Activated CD8-positive, alpha-beta memory T cell treated with anti-CD3 and anti-CD28 coated beads for 4 hours (primary cell): ENCODE measurements around the gene STAMBPL1.

Source experiments
- DNase-seq, 2 donors: peaks; one replicate each; pipeline ENCODE4 v3.0.0-alpha.2; 2020; ENCODE audit warnings: low read depth in 2 of 2

Gene STAMBPL1

DNA sequence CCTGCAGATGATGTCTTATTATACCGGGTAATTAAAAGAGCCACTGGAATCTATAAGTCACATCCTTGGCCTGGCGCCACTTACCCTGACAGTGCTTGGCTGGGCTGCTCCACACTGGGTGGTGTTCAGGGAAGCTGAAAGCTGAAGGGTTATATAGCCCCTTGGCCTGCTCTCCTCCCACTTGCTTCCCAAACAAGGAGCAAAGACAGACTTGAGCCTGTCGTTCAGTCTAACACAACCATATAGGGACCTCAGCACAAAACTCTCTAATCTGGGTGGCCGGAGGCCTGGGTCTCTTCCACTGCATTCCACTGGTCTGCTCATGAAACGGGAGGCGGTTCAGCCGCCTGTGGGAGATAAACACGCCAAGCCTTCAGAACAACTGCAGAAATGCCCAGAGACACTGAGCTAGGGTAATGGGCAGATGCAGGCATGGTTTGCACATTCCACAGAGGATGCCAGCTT is 72.6 kb downstream of the STAMBPL1 start, which contains the start of gene ACTA2:
TSS of gene ACTA2 (minus strand) at position 127 of the 465 bp plus-strand sequence. CDS start 3,843 bp downstream, outside the sequence.
- no peak for DNase-seq

DNA sequence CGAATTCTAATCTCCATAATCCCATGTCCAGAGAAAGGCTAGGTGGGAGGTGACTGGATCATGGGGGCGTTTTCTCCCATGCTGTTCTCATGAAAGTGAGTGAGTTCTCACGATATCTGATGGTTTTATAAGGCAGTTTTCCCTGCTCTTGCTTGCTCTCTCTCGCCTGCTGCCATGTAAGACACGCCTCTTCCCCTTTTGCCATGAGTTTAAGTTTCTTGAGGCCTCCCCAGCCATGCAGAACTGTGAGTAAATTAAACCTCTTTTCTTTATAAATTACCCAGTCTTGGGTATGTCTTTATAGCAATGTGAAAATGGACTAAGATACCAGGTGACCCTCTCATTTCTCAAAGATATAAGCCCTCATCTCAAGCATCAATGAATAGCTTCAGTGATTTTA is 73.6 kb downstream of the STAMBPL1 start:
- no peak for DNase-seq

GRCh38 chr10:88954458-88955083 is 74.5 kb downstream of the STAMBPL1 start:
- no peak for DNase-seq

DNA sequence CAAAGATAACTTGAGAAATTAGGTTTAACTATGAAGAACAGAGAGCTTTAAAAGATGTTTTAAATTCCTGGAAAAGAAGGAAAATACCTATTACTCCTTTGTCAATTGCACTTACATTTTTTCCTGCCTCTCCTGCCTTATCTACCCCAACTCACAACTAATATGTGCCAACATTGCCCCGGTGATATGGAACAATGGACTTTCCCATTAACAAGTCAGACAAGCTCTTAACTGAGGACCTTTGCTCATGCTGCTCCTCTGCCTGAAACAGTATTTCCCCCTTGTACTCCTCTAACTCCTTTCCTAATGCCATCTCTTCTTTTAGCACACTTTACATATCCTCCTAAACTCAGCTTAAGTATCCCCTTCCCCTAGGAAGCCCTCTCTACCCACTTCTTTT is 77.3 kb downstream of the STAMBPL1 start:
- no peak for DNase-seq

- DNase-seq: no peak
Observed at GRCh38 chr10:88958721-88959120, 78.7 kb downstream of the STAMBPL1 start.

GRCh38 chr10:88960802-88961201 is 80.8 kb downstream of the STAMBPL1 start:
- DNase-seq: no peak

- DNase-seq: no peak
Observed at GRCh38 chr10:88961266-88961665, 81.2 kb downstream of the STAMBPL1 start.

GRCh38 chr10:88962336-88962735 is 82.3 kb downstream of the STAMBPL1 start:
- DNase-seq: no peak

DNA sequence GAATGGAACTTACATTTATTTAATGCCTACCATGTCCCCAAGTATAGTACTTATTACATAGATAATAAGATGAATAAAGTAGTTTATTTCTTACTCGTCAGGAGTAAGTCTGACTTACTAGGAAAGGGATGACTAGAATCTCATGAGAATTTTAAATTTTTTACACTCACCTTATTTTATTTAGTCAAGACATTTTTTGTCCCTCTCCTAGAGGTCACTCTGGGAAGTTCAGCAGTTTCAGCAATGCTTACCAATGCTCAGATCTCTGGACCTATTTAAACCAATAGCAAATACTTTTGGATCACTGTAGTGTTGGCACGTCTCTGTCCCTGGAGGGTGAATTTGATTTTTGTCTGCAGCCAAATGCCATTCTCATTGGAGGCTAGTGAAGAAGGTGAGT is 83.3 kb downstream of the STAMBPL1 start:
- no peak for DNase-seq

GRCh38 chr10:88964360-88964759 is 84.3 kb downstream of the STAMBPL1 start:
- no peak for DNase-seq

DNA sequence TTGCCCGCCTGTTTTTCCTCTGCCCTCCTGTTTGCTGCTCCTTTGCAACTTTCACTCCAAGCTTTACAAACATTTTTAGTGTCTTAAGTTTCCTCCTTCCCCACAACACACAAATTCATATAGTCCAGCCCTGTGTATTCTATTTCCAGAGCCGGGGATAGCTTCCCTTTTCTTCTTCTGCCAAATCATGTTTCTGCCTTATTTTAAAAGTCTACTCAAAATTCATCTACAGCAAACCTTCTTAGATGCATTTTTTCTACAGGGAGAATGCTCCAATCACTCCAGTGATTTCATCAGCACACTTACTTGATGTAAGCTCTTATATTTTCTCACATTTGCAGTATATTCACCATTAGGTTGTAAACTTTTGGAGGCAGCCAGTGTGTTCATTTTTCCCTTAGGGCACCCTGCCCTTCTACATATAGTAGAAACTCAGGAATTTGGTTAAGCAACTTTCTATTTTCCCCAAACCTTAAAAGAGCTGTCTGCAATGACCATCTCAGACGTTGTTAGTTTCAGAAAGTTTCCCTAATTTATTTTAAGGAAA is 84.9 kb downstream of the STAMBPL1 start:
- DNase-seq: no peak

- DNase-seq: no peak
Observed at GRCh38 chr10:88966797-88967196, 86.8 kb downstream of the STAMBPL1 start.

DNA sequence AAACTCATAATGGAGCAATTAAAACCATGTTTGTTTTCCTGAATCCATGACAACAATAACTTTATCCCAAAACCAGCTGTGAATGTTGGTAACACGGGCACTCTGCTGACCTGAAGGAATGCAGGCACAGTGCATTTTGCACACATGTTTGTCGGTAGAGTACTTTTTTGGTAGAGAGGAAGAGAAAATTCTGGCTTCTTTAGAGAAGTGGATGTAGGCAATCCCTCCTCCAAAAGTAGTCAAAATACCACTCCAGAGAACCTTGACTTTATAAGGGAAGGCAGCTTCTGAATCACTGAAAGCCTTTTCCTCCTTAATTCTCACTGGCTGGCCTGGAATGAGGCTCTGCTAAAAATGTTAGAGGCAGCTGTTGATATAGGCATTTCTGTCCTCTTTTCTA is 88.3 kb downstream of the STAMBPL1 start:
- DNase-seq: no peak

DNA sequence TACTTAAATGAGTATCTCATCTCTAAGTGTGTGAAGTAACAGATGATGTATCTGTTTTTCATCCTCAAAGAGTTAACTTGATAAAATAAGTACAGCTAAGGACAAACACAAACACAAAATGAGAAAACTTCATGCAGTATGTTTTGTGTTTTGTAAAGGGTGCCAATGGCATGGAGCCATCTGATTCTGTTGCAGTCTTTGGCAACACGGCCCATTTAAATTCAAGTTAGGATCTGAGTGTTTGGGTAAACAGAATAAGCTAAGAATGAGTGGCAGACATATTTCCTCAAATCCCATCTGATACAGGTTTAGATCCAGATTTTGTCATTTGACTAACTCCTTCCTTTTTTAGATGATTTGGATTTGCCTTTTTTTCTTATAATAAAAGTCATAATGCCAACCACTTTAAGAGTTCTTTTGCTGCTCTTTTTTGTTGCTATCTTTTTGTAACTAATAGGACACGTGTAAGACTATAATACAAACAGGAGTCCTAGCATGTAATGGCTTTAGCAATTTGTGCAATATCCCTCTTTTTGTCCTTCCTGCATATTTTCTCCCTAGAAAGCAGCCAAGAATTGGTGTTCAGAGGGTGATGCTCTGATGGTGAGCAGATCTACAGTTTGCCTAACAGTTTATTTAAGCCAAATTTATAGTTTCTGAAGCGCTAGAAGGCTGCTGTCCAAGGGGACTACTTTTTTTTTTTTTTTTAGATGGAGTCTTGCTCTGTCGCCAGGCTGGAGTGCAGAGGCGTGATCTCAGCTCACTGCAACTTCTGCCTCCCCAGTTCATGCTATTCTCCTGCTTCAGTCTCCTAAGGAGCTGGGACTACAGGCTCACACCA is 91.4 kb downstream of the STAMBPL1 start:
- DNase-seq: no peak
